ENCODE results near the gene CXCL8. TPM values are rescaled to one million over a fixed set of nuclear protein-coding genes. Genes with fewer than 3 reads are reported as not detected.

CXCL8 gene
- total and polyA plus RNA-seq, 2 of the 8 experiments (the other 6 are each of a cell fraction or from before 2014, with no cell fraction given), result not detected

GRCh38 chr4:73735231-73735630 lies 5.1 kb upstream of the CXCL8 start:
- H3K23ac ChIP-seq (ENCODE audit: insufficient read length), result no peak overlapping the region
- H3K27me3 ChIP-seq (replicated peaks in 1 of 4; ENCODE audit: control insufficient read depth in 3 of 4, extremely low read depth in 1 of 4, insufficient read depth in 3 of 4, low read length in 3 of 4), result no peaks in the 10 kb centered on the region
- no peak overlapping the region for H3K56ac ChIP-seq (replicated peaks; ENCODE audit: insufficient read length, low read depth, low read length)
- H3K4me3 ChIP-seq (ENCODE audit: extremely low read depth in 1 of 4, insufficient read depth in 2 of 4, low read depth in 3 of 4, low read length in 4 of 4), result no peak overlapping the region
- no peak overlapping the region for H3K14ac ChIP-seq (ENCODE audit: insufficient read length)
- no peaks in the 10 kb centered on the region; the same call in 1 of the 2 replicates for H3K23me2 ChIP-seq (ENCODE audit: low read depth, low read length)
- no peak overlapping the region for H3K18ac ChIP-seq (ENCODE audit: extremely low read depth, low read length)
- FAIRE-seq (no peak), DNase-seq (ENCODE audit: low read depth in 1 of 2, low spot score in 2 of 2) (no peak)
- ChIA-PET CTCF (ENCODE audit: partially characterized antibody) (interaction anchor here (0.6 kb wide), 1 partner anchor 400 kb away, joined by 4 read pairs; no protein-coding TSS in a partner anchor), POLR2A (ENCODE audit: partially characterized antibody) (no interaction called here)
- H3K4ac ChIP-seq (replicated peaks; ENCODE audit: insufficient read length, low read depth, low read length), result no peak overlapping the region
- H4K91ac ChIP-seq (replicated peaks; ENCODE audit: insufficient read length, low read length), result no peak overlapping the region
- no peak overlapping the region for H4K5ac ChIP-seq (ENCODE audit: insufficient read length, low read depth, low read length)
- H4K20me1 ChIP-seq (replicated peaks in 1 of 2; ENCODE audit: control insufficient read depth in 1 of 2, insufficient read depth in 2 of 2, low read length in 2 of 2), result no peaks in the 10 kb centered on the region
- no peaks in the 10 kb centered on the region for H3K4me1 ChIP-seq (replicated peaks in 1 of 4; ENCODE audit: control insufficient read depth in 3 of 4, insufficient read depth in 4 of 4, low read length in 3 of 4)
- WGBS, 2 experiments (ENCODE audit: extremely low coverage in 1 of 2, insufficient coverage in 1 of 2, insufficient read length in 1 of 2, insufficient replicate concordance in 2 of 2, low coverage in 1 of 2, low lambda C conversion rate in 2 of 2, missing lambda C conversion rate in 1 of 2), result 97% methylated on average over 3 of the region's 3 CpGs; no CpG with 5 or more reads in 1 of the 2 experiments
- H2BK20ac ChIP-seq (ENCODE audit: low read length), result no peak overlapping the region
- no peak overlapping the region for H4K8ac ChIP-seq (ENCODE audit: extremely low read depth, insufficient read depth, low read length)
- H2BK120ac ChIP-seq (replicated peaks; ENCODE audit: low read depth, low read length), result no peak overlapping the region
- no peak overlapping the region for H3K9ac ChIP-seq (replicated peaks in 1 of 4; ENCODE audit: extremely low read depth in 1 of 4, low read depth in 3 of 4, low read length in 3 of 4)
- H3K79me1 ChIP-seq (ENCODE audit: low read depth, low read length), result no peaks in the 10 kb centered on the region
- H3K9me3 ChIP-seq (ENCODE audit: insufficient read depth in 2 of 2, low read depth in 1 of 2, low read length in 1 of 2), result no peaks in the 10 kb centered on the region
- no peaks in the 10 kb centered on the region for H3K79me2 ChIP-seq (ENCODE audit: control insufficient read depth in 1 of 2, insufficient read depth in 2 of 2, low read length in 2 of 2)
- no peak overlapping the region for H3K4me2 ChIP-seq (ENCODE audit: insufficient read depth in 1 of 2, low read depth in 2 of 2, low read length in 2 of 2)
- no peak overlapping the region for H3K27ac ChIP-seq (ENCODE audit: low read depth, low read length)
- H2BK12ac ChIP-seq (ENCODE audit: low read depth, low read length), result no peak overlapping the region
- H2BK5ac ChIP-seq (ENCODE audit: low read depth, low read length), result no peak overlapping the region
- no peak overlapping the region for H2AFZ ChIP-seq (ENCODE audit: low read length)
- H2AK5ac ChIP-seq (ENCODE audit: low read depth, low read length), result no peak overlapping the region
- no peak overlapping the region for H2BK15ac ChIP-seq (ENCODE audit: low read length)
- no peaks in the 10 kb centered on the region for H3K36me3 ChIP-seq (ENCODE audit: control insufficient read depth in 2 of 4, insufficient read depth in 4 of 4, low read length in 3 of 4)
- TF ChIP-seq SUZ12 (IDR thresholded peaks at IDR 0.05; ENCODE audit: low read length) (no peak), TCF12 (IDR thresholded peaks at IDR 0.05; ENCODE audit: low read depth, low read length) (no peak), USF2 (IDR thresholded peaks at IDR 0.05; ENCODE audit: low read length) (no peak), CREB1 (IDR thresholded peaks at IDR 0.05) (no peak), TEAD4 (IDR thresholded peaks at IDR 0.05; ENCODE audit: low read depth, low read length) (no peak), ZNF274 (IDR thresholded peaks at IDR 0.05; ENCODE audit: borderline replicate concordance, extremely low read depth, low read length) (no peak), PHF8 (conservative IDR thresholded peaks at IDR 0.05; ENCODE audit: low read depth, low read length) (no peak), TAF1 (IDR thresholded peaks at IDR 0.05; ENCODE audit: low read depth, low read length) (no peak), POU5F1 (IDR thresholded peaks at IDR 0.05; ENCODE audit: low read depth, low read length) (no peak)
- TF ChIP-seq, protein P1, sequence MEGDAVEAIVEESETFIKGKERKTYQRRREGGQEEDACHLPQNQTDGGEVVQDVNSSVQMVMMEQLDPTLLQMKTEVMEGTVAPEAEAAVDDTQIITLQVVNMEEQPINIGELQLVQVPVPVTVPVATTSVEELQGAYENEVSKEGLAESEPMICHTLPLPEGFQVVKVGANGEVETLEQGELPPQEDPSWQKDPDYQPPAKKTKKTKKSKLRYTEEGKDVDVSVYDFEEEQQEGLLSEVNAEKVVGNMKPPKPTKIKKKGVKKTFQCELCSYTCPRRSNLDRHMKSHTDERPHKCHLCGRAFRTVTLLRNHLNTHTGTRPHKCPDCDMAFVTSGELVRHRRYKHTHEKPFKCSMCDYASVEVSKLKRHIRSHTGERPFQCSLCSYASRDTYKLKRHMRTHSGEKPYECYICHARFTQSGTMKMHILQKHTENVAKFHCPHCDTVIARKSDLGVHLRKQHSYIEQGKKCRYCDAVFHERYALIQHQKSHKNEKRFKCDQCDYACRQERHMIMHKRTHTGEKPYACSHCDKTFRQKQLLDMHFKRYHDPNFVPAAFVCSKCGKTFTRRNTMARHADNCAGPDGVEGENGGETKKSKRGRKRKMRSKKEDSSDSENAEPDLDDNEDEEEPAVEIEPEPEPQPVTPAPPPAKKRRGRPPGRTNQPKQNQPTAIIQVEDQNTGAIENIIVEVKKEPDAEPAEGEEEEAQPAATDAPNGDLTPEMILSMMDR (IDR thresholded peaks at IDR 0.05; ENCODE audit: control extremely low read depth in 1 of 3, insufficient read depth in 1 of 3, low read depth in 1 of 3, low read length in 3 of 3), result no peak

Data from H1 (cell line).